Adipocyte (in vitro differentiated cells): ENCODE results near the gene BRI3.

ENCODE experiments used
- DNase-seq: peaks from one replicate; pipeline ENCODE4 v3.0.0-alpha.2; 2015; ENCODE audit warnings: low read depth
- H3K27me3 ChIP-seq: replicated peaks from 2 replicates; pipeline ENCODE4 v1.7.0; 2013; ENCODE audit warnings: mild to moderate bottlenecking, low read length, moderate library complexity; ENCODE audit not compliant: control insufficient read depth, insufficient read depth
- H3K36me3 ChIP-seq: 2 replicates; pipeline ENCODE4 v1.7.0; 2013; ENCODE audit warnings: low read length, mild to moderate bottlenecking, moderate library complexity; ENCODE audit not compliant: control insufficient read depth, insufficient read depth, severe bottlenecking
- H3K4me1 ChIP-seq: 2 replicates; pipeline ENCODE4 v1.7.0; 2013; ENCODE audit warnings: mild to moderate bottlenecking, low read length, moderate library complexity; ENCODE audit not compliant: control insufficient read depth, insufficient read depth
- H3K4me3 ChIP-seq: 2 replicates; pipeline ENCODE4 v1.7.0; 2013; ENCODE audit warnings: mild to moderate bottlenecking, low read length, moderate library complexity
- H3K9ac ChIP-seq: 2 replicates; pipeline ENCODE4 v1.7.0; 2013; ENCODE audit warnings: mild to moderate bottlenecking, low read length, moderate library complexity
- H3K9me3 ChIP-seq: 2 replicates; pipeline ENCODE4 v1.7.0; 2013; ENCODE audit warnings: mild to moderate bottlenecking, low read length, moderate library complexity; ENCODE audit not compliant: control insufficient read depth

BRI3 gene

GRCh38 chr7:98241674-98242241 lies 39.7 kb upstream of the BRI3 start:
- Histone ChIP-seq H3K4me3 (no peak overlapping the region), H3K9me3 (no peaks in the 10 kb centered on the region)
- DNase-seq: no peak

GRCh38 chr7:98242342-98242741 lies 39.1 kb upstream of the BRI3 start:
- DNase-seq: no peak
- no peaks in the 10 kb centered on the region for H3K9me3 ChIP-seq
- no peak overlapping the region for H3K9ac ChIP-seq
- no peaks in the 10 kb centered on the region for H3K4me1 ChIP-seq
- H3K36me3 ChIP-seq: peaks cover 15% of the 10 kb centered on the region
- no peaks in the 10 kb centered on the region for H3K27me3 ChIP-seq
- no peak overlapping the region for H3K4me3 ChIP-seq

More at GRCh38 chr7:98241674-98242241, 39.7 kb upstream of the BRI3 start:
- Histone ChIP-seq H3K9ac (no peak overlapping the region), H3K4me1 (no peaks in the 10 kb centered on the region), H3K27me3 (no peaks in the 10 kb centered on the region), H3K36me3 (peaks cover 15% of the 10 kb centered on the region)

GRCh38 chr7:98242934-98243333 lies 38.6 kb upstream of the BRI3 start:
- Histone ChIP-seq H3K27me3 (no peaks in the 10 kb centered on the region), H3K9ac (no peak overlapping the region), H3K4me3 (no peak overlapping the region)

GRCh38 chr7:98244871-98245270 lies 36.6 kb upstream of the BRI3 start:
- no peaks in the 10 kb centered on the region for H3K27me3 ChIP-seq
- H3K36me3 ChIP-seq: peaks cover 16% of the 10 kb centered on the region
- no peak overlapping the region for H3K9ac ChIP-seq
- DNase-seq: no peak
- H3K4me3 ChIP-seq: no peak overlapping the region
- H3K4me1 ChIP-seq: no peaks in the 10 kb centered on the region
- no peaks in the 10 kb centered on the region for H3K9me3 ChIP-seq

More at GRCh38 chr7:98242934-98243333, 38.6 kb upstream of the BRI3 start:
- H3K4me1 ChIP-seq: no peaks in the 10 kb centered on the region
- H3K36me3 ChIP-seq: peaks cover 17% of the 10 kb centered on the region
- no peaks in the 10 kb centered on the region for H3K9me3 ChIP-seq
- DNase-seq: no peak

GRCh38 chr7:98248156-98248555 lies 33.3 kb upstream of the BRI3 start:
- Histone ChIP-seq H3K4me3 (no peak overlapping the region), H3K27me3 (no peaks in the 10 kb centered on the region), H3K9me3 (no peaks in the 10 kb centered on the region), H3K36me3 (peaks cover 10% of the 10 kb centered on the region), H3K9ac (no peak overlapping the region), H3K4me1 (peaks cover 16% of the 10 kb centered on the region)
- no peak for DNase-seq

- peaks cover 7% of the 10 kb centered on the region for H3K36me3 ChIP-seq
- H3K27me3 ChIP-seq: no peaks in the 10 kb centered on the region
These were observed 32.4 kb upstream of the BRI3 start for GRCh38 chr7:98249106-98249505.

GRCh38 chr7:98250789-98251188 lies 30.7 kb upstream of the BRI3 start:
- no peak overlapping the region for H3K9ac ChIP-seq
- no peak for DNase-seq
- no peaks in the 10 kb centered on the region for H3K9me3 ChIP-seq
- no peaks in the 10 kb centered on the region for H3K27me3 ChIP-seq
- peaks cover 8% of the 10 kb centered on the region for H3K36me3 ChIP-seq
- no peak overlapping the region for H3K4me3 ChIP-seq
- peaks cover 18% of the 10 kb centered on the region for H3K4me1 ChIP-seq

More at GRCh38 chr7:98249106-98249505, 32.4 kb upstream of the BRI3 start:
- DNase-seq: no peak
- Histone ChIP-seq H3K4me3 (no peak overlapping the region), H3K9me3 (no peaks in the 10 kb centered on the region), H3K4me1 (peaks cover 18% of the 10 kb centered on the region), H3K9ac (no peak overlapping the region)

GRCh38 chr7:98251231-98251600 lies 30.3 kb upstream of the BRI3 start:
- H3K36me3 ChIP-seq: peaks cover 8% of the 10 kb centered on the region
- no peaks in the 10 kb centered on the region for H3K9me3 ChIP-seq
- H3K9ac ChIP-seq: peak overlapping the region; percentile 91
- H3K27me3 ChIP-seq: no peaks in the 10 kb centered on the region
- no peak for DNase-seq
- peak overlapping the region; percentile 97 for H3K4me3 ChIP-seq
- peaks cover 18% of the 10 kb centered on the region for H3K4me1 ChIP-seq

GRCh38 chr7:98251601-98252424 lies 29.7 kb upstream of the BRI3 start, which contains the start of gene TECPR1:
TECPR1 (minus strand) TSS chr7:98252232; CDS start chr7:98246146, 6,086 bp downstream.
- Histone ChIP-seq H3K36me3 (peaks cover 10% of the 10 kb centered on the region), H3K4me1 (peaks cover 18% of the 10 kb centered on the region), H3K4me3 (peak within 1 kb of the TSS; percentile 97), H3K9me3 (no peaks in the 10 kb centered on the region), H3K9ac (peak within 1 kb of the TSS; percentile 91), H3K27me3 (no peaks in the 10 kb centered on the region)
- peak; percentile 97 for DNase-seq

- Histone ChIP-seq H3K4me3 (peak overlapping the region; percentile 97), H3K4me1 (peaks cover 18% of the 10 kb centered on the region), H3K9me3 (no peaks in the 10 kb centered on the region), H3K9ac (peak overlapping the region; percentile 91), H3K27me3 (no peaks in the 10 kb centered on the region), H3K36me3 (peaks cover 13% of the 10 kb centered on the region)
- peak; percentile 38 for DNase-seq
These were observed 28.9 kb upstream of the BRI3 start for GRCh38 chr7:98252425-98253054.

- Histone ChIP-seq H3K9ac (no peak overlapping the region), H3K27me3 (no peaks in the 10 kb centered on the region), H3K4me3 (no peak overlapping the region), H3K4me1 (peaks cover 18% of the 10 kb centered on the region), H3K9me3 (no peaks in the 10 kb centered on the region), H3K36me3 (peaks cover 10% of the 10 kb centered on the region)
- DNase-seq: no peak
These were observed 27.0 kb upstream of the BRI3 start for GRCh38 chr7:98254516-98254915.
